Heart left ventricle (tissue), 16 donors: Measurements from ENCODE around the gene WWOX. TPM values are rescaled to one million over a fixed set of nuclear protein-coding genes. Genes with fewer than 3 reads are reported as not detected.
"Not testable (repeated sequence)": the region's sequence is repeated elsewhere in the genome, so short reads cannot be mapped to it uniquely, and the experiment has no call there.

Experiments
- ATAC-seq, 4 donors: fragments of 200-7000 bp; cut with Tn5 transposase; one replicate each; pipeline ENCODE4 v1.9.1; 2020 to 2022; ENCODE audit warnings: moderate library complexity in 4 of 4, mild to moderate bottlenecking in 3 of 4, moderate number of reproducible peaks in 1 of 4
- DNase-seq, 5 donors: peaks; one replicate each; pipeline ENCODE4 v3.0.0-alpha.2; 2020
- H3K27ac ChIP-seq, 12 donors: fragments of 200-600 bp; sonication (generic) in 4 of 12; one replicate each; pipeline versions ENCODE4 v1.5.0 to v1.8.0; 2016 to 2022; ENCODE audit warnings: mild to moderate bottlenecking in 2 of 12
- H3K27me3 ChIP-seq, 9 donors: fragments of 200-600 bp; sonication (generic) in 2 of 9; one replicate each; pipeline versions ENCODE4 v1.5.1 to v1.8.0; 2016 to 2022; ENCODE audit warnings: mild to moderate bottlenecking in 3 of 9
- H3K36me3 ChIP-seq, 9 donors: fragments of 200-600 bp; sonication (generic) in 2 of 9; one replicate each; pipeline versions ENCODE4 v1.5.0 to v1.8.0; 2018 to 2022; ENCODE audit warnings: mild to moderate bottlenecking in 2 of 9
- H3K4me1 ChIP-seq, 12 donors: fragments of 200-600 bp; sonication (generic) in 4 of 12; one replicate each; pipeline versions ENCODE4 v1.5.0 to v1.8.0; 2016 to 2022; ENCODE audit warnings: mild to moderate bottlenecking in 3 of 12
- H3K4me3 ChIP-seq, 12 donors: fragments of 200-600 bp; sonication (generic) in 4 of 12; one replicate each; pipeline versions ENCODE4 v1.5.0 to v1.8.0; 2017 to 2022; ENCODE audit warnings: mild to moderate bottlenecking in 9 of 12, moderate library complexity in 4 of 12
- H3K9me3 ChIP-seq, 12 donors: fragments of 200-600 bp; sonication (generic) in 4 of 12; one replicate each; pipeline versions ENCODE4 v1.5.0 to v1.8.0; 2016 to 2022; ENCODE audit warnings: mild to moderate bottlenecking in 1 of 12
- CTCF ChIP-seq, 12 donors: fragments of 200-600 bp; sonication (generic) in 4 of 12; IDR thresholded peaks; one replicate each; pipeline versions ENCODE4 v1.5.0 to v1.8.0; 2018 to 2022; ENCODE audit warnings: antibody characterized with exemption in 12 of 12, mild to moderate bottlenecking in 5 of 12
- POLR2A ChIP-seq, 2 donors: fragments of 450-650 bp; IDR thresholded peaks; one replicate each; pipeline ENCODE4 v1.6.1; 2017; ENCODE audit warnings: antibody characterized with exemption in 2 of 2, mild to moderate bottlenecking in 2 of 2, moderate library complexity in 2 of 2
- WGBS, 4 donors: extraction: QIAGEN DNeasy Blood & Tissue Kit in 2 of 4; methylation state at CpG; one replicate each; pipeline versions ENCODE4 v1.1.5 to v1.1.7; 2013 to 2018; 5-methylcytosine and 5-hydroxymethylcytosine counted together
- intact Hi-C, 10 donors: fragments of 100-400 bp; cut with DNase I; formaldehyde crosslinking; loops; one replicate each; pipeline versions ENCODE4 v1.11.1 to v1.14.2; 2022
- polyA plus RNA-seq, 2 donors: library from polyadenylated mRNA; stranded (reverse); fragments of 200-250 nt; gene quantifications; one replicate each; pipeline ENCODE4 v1.2.3, GENCODE V29; 2013
- total RNA-seq, 9 donors: library from RNA; depleted of rRNA in 2 of 9; stranded (reverse); fragments of >200 nt in 2 of 9; fragmentation: NEBNext Ultra II Directional in 3 of 9; extraction: Animal tissue kit (Norgen Biotek cat#: 25700) in 3 of 9; gene quantifications; one replicate each; pipeline versions ENCODE4 v1.1.0 to v1.2.4, GENCODE V29; 2016 to 2023
- donor health status: ischemic (EF 13 %, LVEDD 7.1; RV severe dilation, severe dysfunction).
- donor health status: healthy with polysubstance abuse.
- donor health status: DM: no; HTN: yes; CAD: no.
- donor health status: DM: no; HTN: no; CAD: no.
- donor health status: ischemic (EF 25% LVEDD 6.9; RV normal size, moderate dysfunction).
- donor health status: ischemic (EF 25% LVEDD 5.7; RV mildly dilated, moderate dysfunction).
- donor health status: healthy.
- donor health status: DM: yes; HTN: yes; CAD: no.
- donor health status: ischemic (EF 35%, LVEDD 5.7; RV mildly dilated, moderate dysfunction).
- donor health status: nonischemic (EF 11% LVEDD 7.7; RV severe dilation, severe dysfunction).
- donor health status: DM: yes; HTN: yes; CAD: no.
- donor health status: PGD.
- donor health status: ischemic (EF 29% LVEDD 5.4; RV normal size, mild dysfunction).
- donor health status: nonischemic (EF 23%, LVEDD 6.1; RV moderate dilation, normal function).

The WWOX gene
- total and polyA plus RNA-seq, 11 donors, result 4.3 to 18.3 (median 9.1) TPM

GRCh38 chr16:78509965-78510364, 410.5 kb downstream of the WWOX start:
- 95 to 98% (median 96%) methylated on average over 7 of the region's 7 CpGs for WGBS, 4 donors
- Histone ChIP-seq H3K9me3 (no peaks in the 10 kb centered on the region), H3K4me3 (no peak overlapping the region), H3K27me3 (no peaks in the 10 kb centered on the region), H3K36me3 (no peaks in the 10 kb centered on the region), H3K27ac (no peak overlapping the region), H3K4me1 (peaks cover 0 to 18% (median 7%) of the 10 kb centered on the region in 12 donors)
- TF ChIP-seq CTCF (IDR thresholded peaks at IDR 0.05) (no peak), POLR2A (IDR thresholded peaks at IDR 0.05) (no peak)
- intact Hi-C loops, result loop anchor here in 8 of 10 donors (5.0 to 10.0 kb wide), 5 partner anchors 175 to 1575 kb away; partner anchors contain the start of gene MAF (in 2 of the 8)
- DNase-seq (no peak), ATAC-seq (no peak)

GRCh38 chr16:78510496-78510895, 411.0 kb downstream of the WWOX start:
- H3K4me3 ChIP-seq, result no peak overlapping the region

GRCh38 chr16:78513838-78514237, 414.4 kb downstream of the WWOX start:
- WGBS, 4 donors, result 85 to 91% (median 88%) methylated on average over 3 of the region's 3 CpGs
- intact Hi-C loops, result no loop called here
- DNase-seq, result no peak
- Histone ChIP-seq H3K27me3 (no peaks in the 10 kb centered on the region), H3K9me3 (no peaks in the 10 kb centered on the region), H3K4me1 (no peaks in the 10 kb centered on the region), H3K36me3 (no peaks in the 10 kb centered on the region), H3K4me3 (no peak overlapping the region), H3K27ac (no peak overlapping the region)
- ATAC-seq, result no peak
- TF ChIP-seq POLR2A (IDR thresholded peaks at IDR 0.05) (no peak), CTCF (IDR thresholded peaks at IDR 0.05) (no peak)

More at GRCh38 chr16:78510496-78510895, 411.0 kb downstream of the WWOX start:
- no peak for TF ChIP-seq CTCF (IDR thresholded peaks at IDR 0.05)
- TF ChIP-seq POLR2A (IDR thresholded peaks at IDR 0.05), result no peak
- Histone ChIP-seq H3K4me1 (peaks cover 0 to 13% (median 2%) of the 10 kb centered on the region in 12 donors), H3K9me3 (no peaks in the 10 kb centered on the region), H3K27me3 (no peaks in the 10 kb centered on the region), H3K27ac (no peak overlapping the region), H3K36me3 (no peaks in the 10 kb centered on the region)
- intact Hi-C loops, result no loop called here
- ATAC-seq (no peak), DNase-seq (no peak)
- 89 to 100% (median 97%) methylated on average over 4 of the region's 4 CpGs for WGBS, 4 donors

GRCh38 chr16:78514888-78515287, 415.4 kb downstream of the WWOX start:
- H3K36me3 ChIP-seq, ATAC-seq, H3K27ac ChIP-seq, DNase-seq, H3K27me3 ChIP-seq, H3K4me1 ChIP-seq, H3K4me3 ChIP-seq, intact Hi-C loops, H3K9me3 ChIP-seq: not testable (repeated sequence)
- 94 to 97% (median 96%) methylated on average over 9 of the region's 9 CpGs for WGBS, 4 donors
- TF ChIP-seq CTCF (IDR thresholded peaks at IDR 0.05), result peak in 1 of 12 donors; percentile 4
